ENCODE measurements around the gene CNTN5.

Gene CNTN5

GRCh38 chr11:99452075-99452474 lies 431.3 kb downstream of the CNTN5 start:
- no peak overlapping the region for H3K27ac ChIP-seq
- no peak for TF ChIP-seq CTCF (IDR thresholded peaks at IDR 0.05)
- H3K4me3 ChIP-seq: no peak overlapping the region
- no peak for DNase-seq (ENCODE audit: low spot score)

GRCh38 chr11:99461913-99462312 lies 441.2 kb downstream of the CNTN5 start:
- H3K4me3 ChIP-seq: no peak overlapping the region
- no peak overlapping the region for H3K27ac ChIP-seq
- no peak for DNase-seq (ENCODE audit: low spot score)
- no peak for TF ChIP-seq CTCF (IDR thresholded peaks at IDR 0.05)

GRCh38 chr11:99464985-99465384 lies 444.2 kb downstream of the CNTN5 start:
- H3K4me3 ChIP-seq: no peak overlapping the region
- no peak for DNase-seq (ENCODE audit: low spot score)
- no peak overlapping the region for H3K27ac ChIP-seq
- no peak for TF ChIP-seq CTCF (IDR thresholded peaks at IDR 0.05)

GRCh38 chr11:99489581-99489980 lies 468.8 kb downstream of the CNTN5 start:
- no peak overlapping the region for H3K27ac ChIP-seq
- TF ChIP-seq CTCF (IDR thresholded peaks at IDR 0.05): no peak
- no peak overlapping the region for H3K4me3 ChIP-seq
- no peak for DNase-seq (ENCODE audit: low spot score)

GRCh38 chr11:99494065-99494464 lies 473.3 kb downstream of the CNTN5 start:
- no peak overlapping the region for H3K4me3 ChIP-seq
- no peak for DNase-seq (ENCODE audit: low spot score)
- TF ChIP-seq CTCF (IDR thresholded peaks at IDR 0.05): no peak
- no peak overlapping the region for H3K27ac ChIP-seq

GRCh38 chr11:99501655-99502054 lies 480.9 kb downstream of the CNTN5 start:
- Histone ChIP-seq H3K27ac (no peak overlapping the region), H3K4me3 (no peak overlapping the region)
- no peak for TF ChIP-seq CTCF (IDR thresholded peaks at IDR 0.05)
- DNase-seq (ENCODE audit: low spot score): no peak

GRCh38 chr11:99505316-99505715 lies 484.6 kb downstream of the CNTN5 start:
- no peak for DNase-seq (ENCODE audit: low spot score)
- no peak overlapping the region for H3K4me3 ChIP-seq
- H3K27ac ChIP-seq: no peak overlapping the region
- no peak for TF ChIP-seq CTCF (IDR thresholded peaks at IDR 0.05)

All from coronary artery (tissue), 2 donors.